ENCODE data around the gene BST2. TPM values are rescaled to one million over a fixed set of nuclear protein-coding genes. Genes with fewer than 3 reads are reported as not detected.

BST2 gene
- total and polyA plus RNA-seq, 9 of the 15 experiments (the other 6 are each of a cell fraction or from before 2014, with no cell fraction given), result 11.2 to 232 (median 151) TPM

GRCh38 chr19:17390665-17391370, 14.6 kb downstream of the BST2 start (continued):
- no peak for TF ChIP-seq KAT2B (IDR thresholded peaks at IDR 0.05; ENCODE audit: low read depth, low read length)
- TF ChIP-seq U2AF2 (optimal IDR thresholded peaks at IDR 0.05; ENCODE audit: low read depth, low read length), result no peak
- no peak for TF ChIP-seq EP300 (IDR thresholded peaks at IDR 0.05; ENCODE audit: low read length)
- peak; percentile 89 for TF ChIP-seq SMAD4 (CRISPR knock-in tag; conservative IDR thresholded peaks at IDR 0.05)
- no peak for TF ChIP-seq ZFPM2 (CRISPR knock-in tag; IDR thresholded peaks at IDR 0.05)
- TF ChIP-seq USF1 (CRISPR knock-in tag; IDR thresholded peaks at IDR 0.05), result no peak
- TF ChIP-seq CBFA2T3 (IDR thresholded peaks at IDR 0.05), result no peak
- no peak for TF ChIP-seq GABPA (tag; conservative IDR thresholded peaks at IDR 0.05; ENCODE audit: low read depth)
- TF ChIP-seq MAX (CRISPR knock-in tag; IDR thresholded peaks at IDR 0.05), result peak; percentile 70
- no peak for TF ChIP-seq FOXJ2 (tag; IDR thresholded peaks at IDR 0.05)
- peak; percentile 68 for TF ChIP-seq FOS (IDR thresholded peaks at IDR 0.05; ENCODE audit: extremely low read depth, insufficient read length)
- TF ChIP-seq EP400 (IDR thresholded peaks at IDR 0.05), result 0 out of 2 replicates have a peak, but pooled peaks have one; percentile 6
- no peak for TF ChIP-seq HDAC3 (IDR thresholded peaks at IDR 0.05; ENCODE audit: borderline replicate concordance, partially characterized antibody)
- no peak for TF ChIP-seq CBFB (CRISPR knock-in tag; IDR thresholded peaks at IDR 0.05)
- no peak for TF ChIP-seq ZNF75A (CRISPR knock-in tag; IDR thresholded peaks at IDR 0.05)
- TF ChIP-seq HMGN3 (IDR thresholded peaks at IDR 0.05; ENCODE audit: borderline replicate concordance, extremely low read depth, insufficient read length, low read depth, low read length), result peak; percentile 37
- TF ChIP-seq ZFX (CRISPR knock-in tag; IDR thresholded peaks at IDR 0.05), result no peak
